ENCODE results near the gene HTT. TPM values are rescaled to one million over a fixed set of nuclear protein-coding genes. Genes with fewer than 3 reads are reported as not detected.

The HTT gene
- total and polyA plus RNA-seq, 12 donors, result 16.1 to 77.1 (median 47.1) TPM

DNA sequence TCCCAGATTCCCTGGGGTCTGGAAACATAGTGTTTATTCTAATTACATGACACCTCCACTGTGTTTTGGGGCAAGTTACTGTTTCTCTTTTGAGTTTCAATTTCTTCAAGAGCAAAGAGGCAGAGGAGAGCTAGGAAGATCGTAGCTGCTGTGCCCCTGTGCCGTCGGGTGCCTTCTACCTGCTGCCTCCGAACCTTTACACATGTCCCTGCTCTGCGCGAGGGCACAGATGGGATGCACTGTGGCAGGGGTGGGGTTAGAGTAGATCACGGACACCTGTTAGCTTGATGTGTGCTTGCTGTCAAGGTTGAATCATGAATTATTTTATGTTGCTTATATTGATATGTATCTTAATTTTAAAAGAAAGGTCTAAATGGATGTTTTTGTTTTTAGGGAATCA, 103.4 kb downstream of the HTT start:
- intact Hi-C loops (cut with DNase I), result no loop called here
- H3K9me3 ChIP-seq (replicated peaks in 1 of 3), result no peaks in the 10 kb centered on the region
- peaks cover 0 to 66% of the 10 kb centered on the region in 2 donors for H3K36me3 ChIP-seq (replicated peaks in 1 of 2)
- no peak for DNase-seq
- H3K27ac ChIP-seq, result no peak overlapping the region
- H3K27me3 ChIP-seq, result no peaks in the 10 kb centered on the region
- TF ChIP-seq, protein P1, sequence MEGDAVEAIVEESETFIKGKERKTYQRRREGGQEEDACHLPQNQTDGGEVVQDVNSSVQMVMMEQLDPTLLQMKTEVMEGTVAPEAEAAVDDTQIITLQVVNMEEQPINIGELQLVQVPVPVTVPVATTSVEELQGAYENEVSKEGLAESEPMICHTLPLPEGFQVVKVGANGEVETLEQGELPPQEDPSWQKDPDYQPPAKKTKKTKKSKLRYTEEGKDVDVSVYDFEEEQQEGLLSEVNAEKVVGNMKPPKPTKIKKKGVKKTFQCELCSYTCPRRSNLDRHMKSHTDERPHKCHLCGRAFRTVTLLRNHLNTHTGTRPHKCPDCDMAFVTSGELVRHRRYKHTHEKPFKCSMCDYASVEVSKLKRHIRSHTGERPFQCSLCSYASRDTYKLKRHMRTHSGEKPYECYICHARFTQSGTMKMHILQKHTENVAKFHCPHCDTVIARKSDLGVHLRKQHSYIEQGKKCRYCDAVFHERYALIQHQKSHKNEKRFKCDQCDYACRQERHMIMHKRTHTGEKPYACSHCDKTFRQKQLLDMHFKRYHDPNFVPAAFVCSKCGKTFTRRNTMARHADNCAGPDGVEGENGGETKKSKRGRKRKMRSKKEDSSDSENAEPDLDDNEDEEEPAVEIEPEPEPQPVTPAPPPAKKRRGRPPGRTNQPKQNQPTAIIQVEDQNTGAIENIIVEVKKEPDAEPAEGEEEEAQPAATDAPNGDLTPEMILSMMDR (IDR thresholded peaks at IDR 0.05), result no peak
- TF ChIP-seq POLR2A (IDR thresholded peaks at IDR 0.05), result no peak
- no peak overlapping the region for H3K4me3 ChIP-seq
- H3K4me1 ChIP-seq (replicated peaks in 1 of 2), result no peaks in the 10 kb centered on the region
- WGBS, 4 donors, result 85 to 95% (median 94%) methylated on average over 7 of the region's 7 CpGs

DNA sequence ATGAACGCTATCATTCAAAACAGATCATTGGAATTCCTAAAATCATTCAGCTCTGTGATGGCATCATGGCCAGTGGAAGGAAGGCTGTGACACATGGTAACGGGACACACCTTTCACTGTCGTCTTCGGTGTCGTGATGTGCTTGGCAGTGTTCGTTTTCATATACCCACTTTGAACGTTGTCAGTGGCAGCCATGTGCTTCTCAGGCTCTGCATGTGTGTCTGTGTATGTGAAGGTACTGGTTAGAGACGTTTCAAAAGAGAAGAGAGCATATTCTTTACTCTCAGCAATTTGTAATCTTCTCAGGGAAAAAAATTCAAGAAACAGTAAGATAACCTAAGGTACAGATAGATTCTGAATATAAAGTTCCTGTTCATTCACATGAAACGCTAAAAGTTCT, 103.9 kb downstream of the HTT start:
- H3K4me1 ChIP-seq (replicated peaks in 1 of 2), result no peaks in the 10 kb centered on the region
- intact Hi-C loops (cut with DNase I), result no loop called here
- WGBS, 4 donors, result 87 to 92% (median 88%) methylated on average over 9 of the region's 9 CpGs
- no peak overlapping the region for H3K4me3 ChIP-seq
- no peak overlapping the region for H3K27ac ChIP-seq
- TF ChIP-seq POLR2A (IDR thresholded peaks at IDR 0.05), result no peak
- peaks cover 0 to 66% of the 10 kb centered on the region in 2 donors for H3K36me3 ChIP-seq (replicated peaks in 1 of 2)
- no peaks in the 10 kb centered on the region for H3K27me3 ChIP-seq
- no peaks in the 10 kb centered on the region for H3K9me3 ChIP-seq (replicated peaks in 1 of 3)
- no peak for DNase-seq

DNA sequence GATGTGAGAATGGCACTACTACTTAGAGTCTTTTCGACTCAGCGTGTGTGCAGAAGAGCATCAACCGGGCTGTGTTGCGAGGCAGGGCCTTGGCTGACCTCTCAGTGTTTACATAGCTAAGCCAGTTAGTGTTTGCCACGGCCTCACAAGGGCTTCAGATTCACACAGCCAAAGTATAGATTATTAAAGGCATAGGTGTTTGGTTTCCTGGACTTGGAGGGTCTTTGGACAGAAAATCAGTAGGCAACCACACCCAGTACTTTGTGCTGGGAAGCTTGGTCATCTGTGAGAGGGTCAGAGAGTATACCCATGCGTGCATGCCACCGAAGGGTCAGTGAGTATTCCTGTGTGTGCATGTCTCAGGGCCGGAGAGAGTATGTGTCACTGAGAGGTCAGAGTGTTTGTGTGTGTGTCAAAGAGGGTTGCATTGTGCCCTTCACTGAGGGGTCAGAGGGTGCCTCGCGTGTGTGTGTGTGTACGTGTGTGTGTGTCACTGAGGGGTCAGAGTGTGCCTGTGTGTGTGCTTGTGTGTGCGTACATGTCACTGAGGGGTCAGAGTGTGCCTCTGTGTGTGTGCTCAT, 104.7 kb downstream of the HTT start:
- Histone ChIP-seq H3K27me3 (no peaks in the 10 kb centered on the region), H3K4me1 (replicated peaks in 1 of 2) (no peaks in the 10 kb centered on the region), H3K4me3 (no peak overlapping the region), H3K27ac (no peak overlapping the region), H3K36me3 (replicated peaks in 1 of 2) (peaks cover 0 to 66% of the 10 kb centered on the region in 2 donors), H3K9me3 (replicated peaks in 1 of 3) (no peaks in the 10 kb centered on the region)
- TF ChIP-seq POLR2A (IDR thresholded peaks at IDR 0.05), result no peak
- TF ChIP-seq, protein P1 (IDR thresholded peaks at IDR 0.05), result no peak
- WGBS, 4 donors, result 86 to 95% (median 91%) methylated on average over 12 of the region's 12 CpGs
- DNase-seq, result no peak
- intact Hi-C loops (cut with DNase I), result no loop called here

DNA sequence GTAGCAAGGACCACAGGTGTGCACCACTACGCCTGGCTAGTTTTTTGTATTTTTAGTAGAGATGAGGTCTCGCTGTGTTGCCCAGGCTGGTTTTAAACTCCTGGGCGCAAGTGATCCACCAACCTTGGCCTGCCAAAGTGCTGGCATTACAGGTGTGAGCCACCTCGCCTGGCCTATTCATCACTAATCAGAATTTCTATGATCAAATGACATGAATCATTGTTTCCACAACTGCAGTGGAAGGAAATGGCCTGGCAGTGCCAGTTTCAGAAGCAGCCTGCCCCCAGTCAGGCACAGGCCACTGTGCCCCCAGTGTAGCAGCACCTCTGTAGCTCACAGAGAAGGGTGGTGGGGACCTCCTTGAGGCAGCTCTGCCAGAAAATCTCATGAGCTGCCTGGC, 108.5 kb downstream of the HTT start:
- intact Hi-C loops (cut with DNase I), result no loop called here
- Histone ChIP-seq H3K4me1 (replicated peaks in 1 of 2) (no peaks in the 10 kb centered on the region), H3K27me3 (no peaks in the 10 kb centered on the region), H3K27ac (no peak overlapping the region), H3K36me3 (replicated peaks in 1 of 2) (peaks cover 0 to 61% of the 10 kb centered on the region in 2 donors), H3K9me3 (replicated peaks in 1 of 3) (no peaks in the 10 kb centered on the region), H3K4me3 (no peak overlapping the region)
- TF ChIP-seq, protein P1 (IDR thresholded peaks at IDR 0.05), result no peak
- no peak for DNase-seq
- whole genome bisulfite sequencing, 4 donors, result 88 to 94% (median 92%) methylated on average over 4 of the region's 4 CpGs

DNA sequence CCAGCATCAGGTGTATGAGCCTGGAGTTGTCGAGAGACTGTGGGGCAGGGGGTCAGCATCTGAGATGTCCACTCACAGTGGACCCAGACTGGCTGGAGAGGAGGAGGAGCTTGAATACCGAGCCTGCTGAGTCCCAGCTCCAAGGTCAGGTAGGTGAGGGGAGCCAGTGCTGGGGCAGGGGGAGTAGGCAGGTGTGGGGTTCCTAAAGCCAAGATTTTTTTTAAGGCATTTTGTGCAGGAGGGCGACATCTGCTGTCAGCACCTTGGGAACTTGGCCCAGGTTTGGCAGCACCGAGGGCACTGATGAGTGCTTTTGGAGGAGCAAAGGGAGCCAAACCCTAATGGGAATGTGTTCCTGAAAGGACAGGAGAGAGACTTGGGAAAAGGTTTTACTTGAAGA, 110.2 kb downstream of the HTT start:
- H3K9me3 ChIP-seq (replicated peaks in 1 of 3), result no peaks in the 10 kb centered on the region
- no peak overlapping the region for H3K27ac ChIP-seq
- intact Hi-C loops (cut with DNase I), result no loop called here
- no peaks in the 10 kb centered on the region for H3K27me3 ChIP-seq
- H3K36me3 ChIP-seq (replicated peaks in 1 of 2), result peaks cover 0 to 64% of the 10 kb centered on the region in 2 donors
- no peak overlapping the region for H3K4me3 ChIP-seq
- DNase-seq, result no peak
- TF ChIP-seq, protein P1 (IDR thresholded peaks at IDR 0.05), result no peak
- TF ChIP-seq POLR2A (IDR thresholded peaks at IDR 0.05), result no peak
- 76 to 82% (median 81%) methylated on average over 4 of the region's 4 CpGs for WGBS, 4 donors
- H3K4me1 ChIP-seq (replicated peaks in 1 of 2), result no peaks in the 10 kb centered on the region

All from adrenal gland (tissue), 12 donors.